ENCODE results near the gene RGS10.

Gene RGS10

GRCh38 chr10:119452396-119452795 lies 90.1 kb downstream of the RGS10 start:
- WGBS, 2 experiments: 94 to 97% methylated on average over 14 of the region's 14 CpGs
- no peak overlapping the region for H3K4me3 ChIP-seq (ENCODE audit: insufficient read depth, low read depth, low read length)
- no peaks in the 10 kb centered on the region for H3K9me3 ChIP-seq (ENCODE audit: control insufficient read depth, low read length)
- no peaks in the 10 kb centered on the region for H3K36me3 ChIP-seq (ENCODE audit: control insufficient read depth, insufficient read depth, low read length)
- no peaks in the 10 kb centered on the region for H3K4me1 ChIP-seq (ENCODE audit: control insufficient read depth, insufficient read depth, low read length)
- H3K27ac ChIP-seq (ENCODE audit: insufficient read depth, low read depth, low read length, poor library complexity, severe bottlenecking): no peak overlapping the region
- no peaks in the 10 kb centered on the region for H3K27me3 ChIP-seq (ENCODE audit: control insufficient read depth, insufficient read depth, low read length, poor library complexity, severe bottlenecking)

GRCh38 chr10:119451300-119451896 lies 91.1 kb downstream of the RGS10 start:
- Histone ChIP-seq H3K4me1 (ENCODE audit: control insufficient read depth, insufficient read depth, low read length) (no peaks in the 10 kb centered on the region), H3K27ac (ENCODE audit: insufficient read depth, low read depth, low read length, poor library complexity, severe bottlenecking) (no peak overlapping the region)
- WGBS, 2 experiments: 92 to 94% methylated on average over 16 of the region's 16 CpGs

GRCh38 chr10:119450606-119451299 lies 91.8 kb downstream of the RGS10 start:
- H3K9me3 ChIP-seq (ENCODE audit: control insufficient read depth, low read length): no peaks in the 10 kb centered on the region
- H3K4me3 ChIP-seq (ENCODE audit: insufficient read depth, low read depth, low read length): no peak overlapping the region
- H3K4me1 ChIP-seq (ENCODE audit: control insufficient read depth, insufficient read depth, low read length): no peaks in the 10 kb centered on the region
- WGBS, 2 experiments: 80 to 89% methylated on average over 11 to 13 of the region's 16 CpGs
- H3K27ac ChIP-seq (ENCODE audit: insufficient read depth, low read depth, low read length, poor library complexity, severe bottlenecking): no peak overlapping the region
- no peaks in the 10 kb centered on the region for H3K36me3 ChIP-seq (ENCODE audit: control insufficient read depth, insufficient read depth, low read length)
- H3K27me3 ChIP-seq (ENCODE audit: control insufficient read depth, insufficient read depth, low read length, poor library complexity, severe bottlenecking): no peaks in the 10 kb centered on the region

More at GRCh38 chr10:119451300-119451896, 91.1 kb downstream of the RGS10 start:
- no peaks in the 10 kb centered on the region for H3K27me3 ChIP-seq (ENCODE audit: control insufficient read depth, insufficient read depth, low read length, poor library complexity, severe bottlenecking)
- H3K36me3 ChIP-seq (ENCODE audit: control insufficient read depth, insufficient read depth, low read length): no peaks in the 10 kb centered on the region
- H3K4me3 ChIP-seq (ENCODE audit: insufficient read depth, low read depth, low read length): no peak overlapping the region
- no peaks in the 10 kb centered on the region for H3K9me3 ChIP-seq (ENCODE audit: control insufficient read depth, low read length)

Data from ectodermal cell (in vitro differentiated cells).